ENCODE measurements around the gene PAPPA2. TPM values are rescaled to one million over a fixed set of nuclear protein-coding genes. Genes with fewer than 3 reads are reported as not detected.

The PAPPA2 gene
- total RNA-seq, 1 experiment from 2014 or later, result 0.81 TPM

DNA sequence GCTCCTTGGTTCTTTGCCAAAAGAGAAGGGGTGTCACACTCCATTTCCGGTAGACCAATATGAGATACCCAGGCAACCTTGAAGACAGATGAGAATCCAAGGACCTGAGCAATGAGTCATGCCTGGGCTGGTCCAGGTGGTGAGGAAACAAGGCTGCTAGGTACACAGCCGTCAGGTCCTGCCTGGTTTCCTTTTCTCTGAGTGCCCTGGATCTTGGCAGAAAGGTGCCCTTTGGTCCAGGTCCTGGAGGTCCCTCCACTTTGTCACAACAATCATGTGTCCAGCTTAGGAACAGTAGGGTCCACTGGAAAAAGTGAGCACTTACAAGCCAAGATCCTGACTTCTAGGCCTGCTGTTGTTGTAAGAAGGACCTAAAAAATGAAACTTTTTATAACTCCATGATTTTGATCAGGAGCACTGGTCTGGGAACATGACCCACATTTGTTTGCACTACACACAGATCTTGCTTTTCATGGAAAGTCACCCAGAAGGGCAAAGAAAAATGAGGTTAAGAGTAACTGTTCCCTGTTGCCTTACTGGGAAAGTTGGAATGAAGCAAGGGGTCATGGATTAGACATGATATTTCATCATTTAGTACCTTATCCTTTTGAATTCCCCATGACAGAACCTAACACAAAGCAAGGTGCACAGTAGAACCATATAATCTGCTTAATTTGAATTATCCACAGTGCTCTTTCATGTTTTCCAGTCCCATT, 94.7 kb downstream of the PAPPA2 start:
- no peak overlapping the region for H4K5ac ChIP-seq (ENCODE audit: insufficient read length, low read depth, low read length)
- H2BK12ac ChIP-seq (ENCODE audit: insufficient read length, low read depth, low read length), result no peak overlapping the region
- H3K79me1 ChIP-seq (ENCODE audit: insufficient read depth, low read depth, low read length, poor library complexity, severe bottlenecking), result no peaks in the 10 kb centered on the region
- H2BK15ac ChIP-seq (ENCODE audit: low read depth, low read length), result no peak overlapping the region
- no peaks in the 10 kb centered on the region for H3K79me2 ChIP-seq (ENCODE audit: insufficient read depth, low read length)
- H2BK120ac ChIP-seq (ENCODE audit: low read depth, low read length, poor library complexity, severe bottlenecking), result no peak overlapping the region
- no peak overlapping the region for H3K4me2 ChIP-seq (ENCODE audit: insufficient read depth, insufficient read length, low read length)
- H3K27me3 ChIP-seq (ENCODE audit: insufficient read depth, low read length), result no peaks in the 10 kb centered on the region
- H2AK5ac ChIP-seq (ENCODE audit: insufficient read length, low read length), result no peak overlapping the region
- no peak overlapping the region for H4K91ac ChIP-seq (ENCODE audit: insufficient read length, low read depth, low read length)
- DNase-seq, result no peak
- H3K4ac ChIP-seq (ENCODE audit: low read depth, low read length), result no peak overlapping the region
- H3K4me1 Mint-ChIP-seq, result peaks cover 30 to 37% of the 10 kb centered on the region in 2 experiments
- H3K14ac ChIP-seq (ENCODE audit: insufficient read depth, low read length), result no peak overlapping the region
- H3K27me3 Mint-ChIP-seq (ENCODE audit: low read depth), result peaks cover 6% of the 10 kb centered on the region
- H3K23ac ChIP-seq (ENCODE audit: insufficient read length, low read depth, low read length), result no peak overlapping the region
- H3K9ac ChIP-seq (ENCODE audit: extremely low read depth, insufficient read length, low read length), result no peak overlapping the region
- H3K9me3 ChIP-seq (ENCODE audit: control insufficient read depth, low read depth, low read length), result no peaks in the 10 kb centered on the region
- H2BK5ac ChIP-seq (ENCODE audit: insufficient read length, low read length), result no peak overlapping the region
- H3K36me3 Mint-ChIP-seq (ENCODE audit: insufficient read depth in 1 of 3, low read depth in 3 of 3), result no peaks in the 10 kb centered on the region
- H3K4me1 ChIP-seq (ENCODE audit: insufficient read depth, low read length), result 0 out of 2 replicates have a peak, but pooled peaks cover 2% of the 10 kb centered on the region
- H4K20me1 ChIP-seq (ENCODE audit: control insufficient read depth, insufficient read depth, insufficient read length), result no peaks in the 10 kb centered on the region
- H3K23me2 ChIP-seq (ENCODE audit: insufficient read length, low read depth, low read length, poor library complexity, severe bottlenecking), result no peaks in the 10 kb centered on the region
- no CpG with 5 or more reads among the region's 2 CpGs for WGBS (ENCODE audit: extremely low coverage, insufficient read length, low lambda C conversion rate)
- H2BK20ac ChIP-seq (ENCODE audit: low read depth, low read length, poor library complexity, severe bottlenecking), result no peak overlapping the region
- no peak overlapping the region for H3K18ac ChIP-seq (ENCODE audit: insufficient read length, low read depth, low read length)
- TF ChIP-seq, protein P1, sequence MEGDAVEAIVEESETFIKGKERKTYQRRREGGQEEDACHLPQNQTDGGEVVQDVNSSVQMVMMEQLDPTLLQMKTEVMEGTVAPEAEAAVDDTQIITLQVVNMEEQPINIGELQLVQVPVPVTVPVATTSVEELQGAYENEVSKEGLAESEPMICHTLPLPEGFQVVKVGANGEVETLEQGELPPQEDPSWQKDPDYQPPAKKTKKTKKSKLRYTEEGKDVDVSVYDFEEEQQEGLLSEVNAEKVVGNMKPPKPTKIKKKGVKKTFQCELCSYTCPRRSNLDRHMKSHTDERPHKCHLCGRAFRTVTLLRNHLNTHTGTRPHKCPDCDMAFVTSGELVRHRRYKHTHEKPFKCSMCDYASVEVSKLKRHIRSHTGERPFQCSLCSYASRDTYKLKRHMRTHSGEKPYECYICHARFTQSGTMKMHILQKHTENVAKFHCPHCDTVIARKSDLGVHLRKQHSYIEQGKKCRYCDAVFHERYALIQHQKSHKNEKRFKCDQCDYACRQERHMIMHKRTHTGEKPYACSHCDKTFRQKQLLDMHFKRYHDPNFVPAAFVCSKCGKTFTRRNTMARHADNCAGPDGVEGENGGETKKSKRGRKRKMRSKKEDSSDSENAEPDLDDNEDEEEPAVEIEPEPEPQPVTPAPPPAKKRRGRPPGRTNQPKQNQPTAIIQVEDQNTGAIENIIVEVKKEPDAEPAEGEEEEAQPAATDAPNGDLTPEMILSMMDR (conservative IDR thresholded peaks at IDR 0.05), result no peak
- no peaks in the 10 kb centered on the region; a peak in 1 of 5 replicates for H3K9me3 Mint-ChIP-seq
- no peak overlapping the region for H3K27ac ChIP-seq (ENCODE audit: insufficient read length, low read depth, low read length)
- no peak overlapping the region for H4K8ac ChIP-seq (replicated peaks; ENCODE audit: insufficient read length, low read depth, low read length)
- H3K4me3 Mint-ChIP-seq, result no peak overlapping the region
- no peak overlapping the region for H3K27ac Mint-ChIP-seq
- no peak overlapping the region for H2AFZ ChIP-seq (ENCODE audit: low read length)
- H3T11ph ChIP-seq (ENCODE audit: low read length), result no peak overlapping the region
- H3K56ac ChIP-seq (ENCODE audit: insufficient read length, low read depth, low read length), result no peak overlapping the region
